ENCODE results near the gene MAP4K5. TPM values are rescaled to one million over a fixed set of nuclear protein-coding genes. Genes with fewer than 3 reads are reported as not detected.
A peak's percentile ranks its signal among the peaks of the same experiment; 100 is the strongest.
"Not testable (repeated sequence)": the region's sequence is repeated elsewhere in the genome, so short reads cannot be mapped to it uniquely, and the experiment has no call there.

Gene MAP4K5
- total RNA-seq, 3 donors from 2014 or later, result 108 to 165 (median 119) TPM

DNA sequence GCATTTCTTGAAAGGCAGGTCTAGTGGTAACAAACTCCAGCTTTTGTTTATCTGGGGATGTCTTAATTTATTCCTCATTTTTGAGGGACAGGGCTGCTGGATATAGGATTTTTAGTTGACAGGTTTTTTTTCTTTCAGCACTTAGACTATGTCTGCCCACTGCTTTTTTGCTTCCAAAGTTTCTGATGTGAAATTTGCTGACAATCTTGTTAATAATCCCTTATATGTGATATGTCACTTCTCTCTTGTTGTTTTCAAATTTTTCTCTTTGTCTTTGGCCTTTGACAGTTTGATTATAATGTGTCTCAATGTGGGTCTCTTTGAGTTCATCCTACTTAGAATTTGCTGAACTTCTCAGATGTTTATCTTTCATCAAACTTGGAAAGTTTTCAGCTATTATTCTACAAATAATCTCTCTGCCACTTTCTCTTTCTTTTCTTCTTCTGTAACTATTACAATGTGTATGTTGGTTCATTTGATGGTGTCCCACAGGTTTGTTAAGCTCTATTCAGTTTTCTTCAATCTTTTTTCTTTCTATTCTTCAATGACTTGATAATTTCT lies 37.4 kb upstream of the MAP4K5 start:
- Histone ChIP-seq H3K9me3 (peaks cover 21 to 36% of the 10 kb centered on the region in 2 donors), H3K4me1 (no peaks in the 10 kb centered on the region), H3K36me3 (no peaks in the 10 kb centered on the region), H3K27ac (no peak overlapping the region), H3K4me3 (no peak overlapping the region), H3K27me3 (no peaks in the 10 kb centered on the region)
- no peak for TF ChIP-seq POLR2AphosphoS5 (IDR thresholded peaks at IDR 0.05)
- TF ChIP-seq, protein P1, sequence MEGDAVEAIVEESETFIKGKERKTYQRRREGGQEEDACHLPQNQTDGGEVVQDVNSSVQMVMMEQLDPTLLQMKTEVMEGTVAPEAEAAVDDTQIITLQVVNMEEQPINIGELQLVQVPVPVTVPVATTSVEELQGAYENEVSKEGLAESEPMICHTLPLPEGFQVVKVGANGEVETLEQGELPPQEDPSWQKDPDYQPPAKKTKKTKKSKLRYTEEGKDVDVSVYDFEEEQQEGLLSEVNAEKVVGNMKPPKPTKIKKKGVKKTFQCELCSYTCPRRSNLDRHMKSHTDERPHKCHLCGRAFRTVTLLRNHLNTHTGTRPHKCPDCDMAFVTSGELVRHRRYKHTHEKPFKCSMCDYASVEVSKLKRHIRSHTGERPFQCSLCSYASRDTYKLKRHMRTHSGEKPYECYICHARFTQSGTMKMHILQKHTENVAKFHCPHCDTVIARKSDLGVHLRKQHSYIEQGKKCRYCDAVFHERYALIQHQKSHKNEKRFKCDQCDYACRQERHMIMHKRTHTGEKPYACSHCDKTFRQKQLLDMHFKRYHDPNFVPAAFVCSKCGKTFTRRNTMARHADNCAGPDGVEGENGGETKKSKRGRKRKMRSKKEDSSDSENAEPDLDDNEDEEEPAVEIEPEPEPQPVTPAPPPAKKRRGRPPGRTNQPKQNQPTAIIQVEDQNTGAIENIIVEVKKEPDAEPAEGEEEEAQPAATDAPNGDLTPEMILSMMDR (IDR thresholded peaks at IDR 0.05), result no peak
- no peak for TF ChIP-seq POLR2A (IDR thresholded peaks at IDR 0.05)
- no peak for DNase-seq (ENCODE audit: low spot score in 2 of 2)
- intact Hi-C loops (cut with DNase I; ENCODE audit: low total_unique reads), result no loop called here

DNA sequence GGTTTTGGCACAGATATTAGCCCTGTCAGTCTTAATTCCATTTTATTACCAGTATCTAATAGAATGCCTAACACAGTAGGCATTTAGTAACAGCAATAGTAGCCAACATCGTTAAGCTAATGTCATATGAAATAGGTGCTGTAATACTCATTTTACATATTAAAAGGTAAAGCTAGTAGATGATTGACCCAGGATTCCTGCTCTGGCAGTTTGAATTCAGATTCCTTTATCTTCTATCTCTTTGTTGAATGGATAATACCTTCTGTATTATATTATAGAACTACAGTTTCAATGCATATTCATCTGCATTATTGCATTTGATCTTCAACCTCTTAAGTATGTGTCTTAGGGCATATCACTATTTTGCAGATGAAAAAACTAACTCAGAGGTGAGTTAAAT lies 30.5 kb upstream of the MAP4K5 start:
- no peak for DNase-seq (ENCODE audit: low spot score in 2 of 2)
- Histone ChIP-seq H3K36me3 (no peaks in the 10 kb centered on the region), H3K4me1 (no peaks in the 10 kb centered on the region), H3K4me3 (no peak overlapping the region), H3K27me3 (no peaks in the 10 kb centered on the region), H3K9me3 (no peaks in the 10 kb centered on the region), H3K27ac (no peak overlapping the region)
- intact Hi-C loops (cut with DNase I; ENCODE audit: low total_unique reads), result no loop called here
- TF ChIP-seq POLR2AphosphoS5 (IDR thresholded peaks at IDR 0.05), result no peak
- TF ChIP-seq, protein P1 (IDR thresholded peaks at IDR 0.05), result no peak

DNA sequence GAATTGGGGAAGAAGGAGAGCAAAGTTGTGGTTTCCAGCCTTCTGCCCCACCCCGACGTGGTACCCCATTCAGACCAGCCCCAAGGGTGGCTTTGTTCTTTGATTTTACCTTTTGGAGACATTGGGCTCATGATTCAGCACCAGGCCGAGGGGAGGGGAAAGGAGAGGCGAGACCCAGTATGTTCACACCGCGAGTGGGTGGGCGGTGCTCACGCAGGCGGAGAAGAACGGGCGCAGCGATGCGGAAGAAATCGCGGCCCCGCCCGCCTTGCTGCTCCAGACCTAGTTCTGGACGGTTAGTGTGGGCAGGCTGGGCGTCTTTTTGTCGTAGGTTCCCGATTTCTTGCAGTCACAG lies 28.5 kb upstream of the MAP4K5 start:
- Histone ChIP-seq H3K36me3 (no peaks in the 10 kb centered on the region), H3K4me3 (peak overlapping the region; percentile 67 to 82 (median 75)), H3K4me1 (no peaks in the 10 kb centered on the region), H3K9me3 (no peaks in the 10 kb centered on the region), H3K27ac (peak overlapping the region; percentile 85 to 88), H3K27me3 (no peaks in the 10 kb centered on the region)
- peak; percentile 21 for TF ChIP-seq POLR2A (IDR thresholded peaks at IDR 0.05)
- TF ChIP-seq POLR2AphosphoS5 (IDR thresholded peaks at IDR 0.05), result peak in 2 of 3 donors; percentile 35 to 39
- TF ChIP-seq, protein P1 (IDR thresholded peaks at IDR 0.05), result no peak
- peak; percentile 77 to 81 for DNase-seq (ENCODE audit: low spot score in 2 of 2)
- intact Hi-C loops (cut with DNase I; ENCODE audit: low total_unique reads), result no loop called here

DNA sequence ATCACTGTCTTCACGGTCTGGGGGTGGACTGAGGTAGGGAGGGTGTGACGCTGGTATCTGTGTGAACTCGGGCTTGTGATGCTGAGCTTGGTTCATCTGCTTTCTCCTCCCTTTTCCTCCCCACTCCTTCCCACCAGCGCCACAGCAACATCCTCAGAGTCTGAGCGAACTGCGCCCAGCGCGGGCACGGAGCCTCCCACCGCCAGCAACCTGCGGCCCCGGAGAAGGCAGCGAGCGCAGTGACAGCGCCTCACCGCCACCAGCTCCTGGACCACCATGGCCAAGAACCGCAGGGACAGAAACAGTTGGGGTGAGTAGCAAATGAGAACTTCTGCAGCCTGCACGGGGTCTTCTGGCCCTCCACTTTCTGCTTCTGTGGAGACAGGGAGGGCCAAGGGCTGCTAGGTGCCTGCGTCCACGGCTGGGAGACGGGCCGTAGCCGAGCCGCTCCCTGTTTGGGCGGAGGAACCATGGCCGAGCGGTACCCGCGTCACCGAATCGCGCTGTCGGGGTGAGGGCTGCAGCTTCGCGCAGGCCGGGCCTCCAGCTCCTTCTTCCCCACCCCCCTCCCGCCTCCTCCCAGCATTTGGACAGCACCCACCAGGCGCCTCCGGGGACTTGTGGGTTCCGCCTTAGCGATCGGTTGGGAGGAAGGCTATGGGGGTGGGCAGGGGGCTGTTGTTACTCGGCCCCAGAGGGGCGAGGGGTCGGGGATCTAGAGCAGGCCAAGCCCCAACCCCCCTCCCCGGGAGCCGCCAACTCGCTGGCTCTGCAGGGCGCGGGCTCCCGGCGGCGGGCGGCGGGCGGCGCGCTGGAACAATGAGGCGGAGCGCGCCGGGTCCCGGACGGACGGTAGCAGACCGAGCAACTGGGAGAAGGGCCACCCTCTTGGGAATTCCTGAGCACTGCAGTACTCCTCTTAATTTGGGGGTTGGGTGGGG lies 27.9 kb upstream of the MAP4K5 start, which contains the start of gene ATL1:
Gene ATL1 (plus strand): TSS at position 156 of the 941 bp plus-strand sequence. CDS start 121 bp downstream, at position 277.
- intact Hi-C loops (cut with DNase I; ENCODE audit: low total_unique reads), result no loop called here
- H3K4me1 ChIP-seq, result no peaks in the 10 kb centered on the region
- peak; percentile 58 to 77 for DNase-seq (ENCODE audit: low spot score in 2 of 2)
- no peaks in the 10 kb centered on the region for H3K27me3 ChIP-seq
- H3K9me3 ChIP-seq, result no peaks in the 10 kb centered on the region
- peak within 1 kb of the TSS; percentile 85 to 88 for H3K27ac ChIP-seq
- peak within 1 kb of the TSS; percentile 67 to 82 (median 75) for H3K4me3 ChIP-seq
- peak; percentile 34 for TF ChIP-seq POLR2A (IDR thresholded peaks at IDR 0.05)
- TF ChIP-seq, protein P1 (IDR thresholded peaks at IDR 0.05), result no peak
- H3K36me3 ChIP-seq, result no peaks in the 10 kb centered on the region

DNA sequence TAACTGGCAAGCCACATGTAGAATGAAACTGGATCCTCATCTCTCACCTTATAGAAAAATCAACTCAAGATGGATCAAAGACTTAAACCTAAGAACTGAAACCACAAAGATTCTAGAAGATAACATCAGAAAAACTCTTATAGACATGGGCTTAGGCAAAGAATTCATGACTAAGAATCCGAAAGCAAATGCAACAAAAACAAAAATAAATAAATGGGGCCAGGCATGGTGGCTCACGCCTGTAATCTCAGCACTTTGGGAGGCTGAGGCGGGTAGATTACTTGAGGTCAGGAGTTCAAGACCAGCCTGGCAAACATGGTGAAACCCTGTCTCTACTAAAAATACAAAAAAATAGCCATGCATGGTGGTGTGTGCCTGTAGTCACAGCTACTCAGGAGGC lies 20.4 kb upstream of the MAP4K5 start:
- H3K27ac ChIP-seq; H3K27me3 ChIP-seq; DNase-seq (ENCODE audit: low spot score in 2 of 2); intact Hi-C loops (cut with DNase I; ENCODE audit: low total_unique reads); H3K36me3 ChIP-seq; H3K4me1 ChIP-seq; H3K9me3 ChIP-seq; H3K4me3 ChIP-seq: not testable (repeated sequence)

Measured in breast epithelium (tissue), 4 donors.